Osteoblast (primary cell): ENCODE results near the gene HDAC4. TPM values are rescaled to one million over a fixed set of nuclear protein-coding genes. Genes with fewer than 3 reads are reported as not detected.

Experiments
- DNase-seq: peaks from one replicate; pipeline ENCODE4 v3.0.0; 2011; ENCODE audit warnings: low spot score, mixed read lengths; ENCODE audit not compliant: insufficient read length; ENCODE audit errors: missing footprints
- H2AFZ ChIP-seq: 2 replicates; pipeline ENCODE4 v1.6.0; 2011; ENCODE audit warnings: mild to moderate bottlenecking, low read length
- H3K27ac ChIP-seq: 2 replicates; pipeline ENCODE4 v1.5.1; 2011; ENCODE audit warnings: mild to moderate bottlenecking, low read depth, low read length, moderate library complexity
- H3K27me3 ChIP-seq: 2 replicates; pipeline ENCODE4 v1.6.0; 2012; ENCODE audit warnings: mild to moderate bottlenecking, control low read depth, inconsistent platforms, low read length, moderate library complexity; ENCODE audit not compliant: insufficient read depth
- H3K36me3 ChIP-seq: 2 replicates; pipeline ENCODE4 v1.5.1; 2011; ENCODE audit warnings: mild to moderate bottlenecking, low read length, control low read depth, moderate library complexity; ENCODE audit not compliant: insufficient read depth
- H3K4me1 ChIP-seq: 2 replicates; pipeline ENCODE4 v1.5.1; 2011; ENCODE audit warnings: mild to moderate bottlenecking, low read length, control low read depth, moderate library complexity; ENCODE audit not compliant: insufficient read depth
- H3K4me2 ChIP-seq: 2 replicates; pipeline ENCODE4 v1.6.0; 2011; ENCODE audit warnings: mild to moderate bottlenecking, low read length; ENCODE audit not compliant: insufficient read depth
- H3K4me3 ChIP-seq: fragments of 200-600 bp; sonication (generic); 3 replicates; pipeline ENCODE4 v1.5.1; 2012; ENCODE audit warnings: mild to moderate bottlenecking, low read length, inconsistent platforms; ENCODE audit not compliant: insufficient read depth
- H3K79me2 ChIP-seq: 2 replicates; pipeline ENCODE4 v1.6.0; 2012; ENCODE audit warnings: mild to moderate bottlenecking, low read length, control low read depth, inconsistent platforms; ENCODE audit not compliant: insufficient read depth
- H3K9me3 ChIP-seq: 2 replicates; pipeline ENCODE4 v1.5.1; 2011; ENCODE audit warnings: low read depth, low read length, control low read depth
- H4K20me1 ChIP-seq: 2 replicates; pipeline ENCODE4 v1.6.0; 2012; ENCODE audit warnings: mild to moderate bottlenecking, low read length, control low read depth; ENCODE audit not compliant: insufficient read depth
- CTCF ChIP-seq: IDR thresholded peaks from 2 replicates; pipeline ENCODE4 v1.5.1; 2011; ENCODE audit warnings: mild to moderate bottlenecking, low read depth, low read length, moderate library complexity; ENCODE audit errors: extremely low read depth
- total RNA-seq: library from RNA; depleted of rRNA; stranded (reverse); fragments of >200 nt; gene quantifications from 2 replicates; pipeline ENCODE4 v1.2.3, GENCODE V29; 2012

HDAC4 gene
- total RNA-seq, 1 donor = 30.8 TPM

- no peaks in the 10 kb centered on the region for H3K27me3 ChIP-seq
- no peak overlapping the region for H3K27ac ChIP-seq
- no peak for TF ChIP-seq CTCF
- H3K36me3 ChIP-seq = no peaks in the 10 kb centered on the region
- no peak overlapping the region for H3K4me2 ChIP-seq
- H2AFZ ChIP-seq = no peak overlapping the region
- peaks cover 21% of the 10 kb centered on the region for H4K20me1 ChIP-seq
- H3K79me2 ChIP-seq = peaks cover 4% of the 10 kb centered on the region
- DNase-seq = no peak
- H3K4me1 ChIP-seq = no peaks in the 10 kb centered on the region
- H3K4me3 ChIP-seq = no peak overlapping the region
- H3K9me3 ChIP-seq = no peaks in the 10 kb centered on the region
Observed at GRCh38 chr2:239337122-239337876, 63.5 kb downstream of the HDAC4 start.

- Histone ChIP-seq H4K20me1 (peaks cover 2% of the 10 kb centered on the region), H3K27ac (no peak overlapping the region)
- TF ChIP-seq CTCF = no peak
Observed at GRCh38 chr2:239331560-239331959, 69.3 kb downstream of the HDAC4 start.

GRCh38 chr2:239330836-239331235 is 70.0 kb downstream of the HDAC4 start:
- no peak overlapping the region for H3K4me2 ChIP-seq
- no peak overlapping the region for H3K27ac ChIP-seq
- peaks cover 3% of the 10 kb centered on the region for H3K4me1 ChIP-seq
- no peak for TF ChIP-seq CTCF
- H3K4me3 ChIP-seq = no peak overlapping the region
- DNase-seq = no peak
- H3K79me2 ChIP-seq = peaks cover 13% of the 10 kb centered on the region
- H3K36me3 ChIP-seq = no peaks in the 10 kb centered on the region
- H3K27me3 ChIP-seq = no peaks in the 10 kb centered on the region
- H3K9me3 ChIP-seq = no peaks in the 10 kb centered on the region
- no peak overlapping the region for H2AFZ ChIP-seq
- peaks cover under 1% of the 10 kb centered on the region for H4K20me1 ChIP-seq

More at GRCh38 chr2:239331560-239331959, 69.3 kb downstream of the HDAC4 start:
- no peaks in the 10 kb centered on the region for H3K9me3 ChIP-seq
- H3K79me2 ChIP-seq = peaks cover 13% of the 10 kb centered on the region
- no peaks in the 10 kb centered on the region for H3K36me3 ChIP-seq
- no peak overlapping the region for H2AFZ ChIP-seq
- H3K27me3 ChIP-seq = no peaks in the 10 kb centered on the region
- DNase-seq = no peak
- peaks cover 3% of the 10 kb centered on the region for H3K4me1 ChIP-seq
- H3K4me3 ChIP-seq = no peak overlapping the region
- H3K4me2 ChIP-seq = no peak overlapping the region

GRCh38 chr2:239329972-239330572 is 70.7 kb downstream of the HDAC4 start:
- H3K27me3 ChIP-seq = no peaks in the 10 kb centered on the region
- H3K4me3 ChIP-seq = no peak overlapping the region
- H3K4me1 ChIP-seq = peaks cover 3% of the 10 kb centered on the region
- no peaks in the 10 kb centered on the region for H3K36me3 ChIP-seq
- no peak overlapping the region for H2AFZ ChIP-seq
- TF ChIP-seq CTCF = no peak
- no peak overlapping the region for H3K27ac ChIP-seq
- DNase-seq = no peak
- H3K4me2 ChIP-seq = no peak overlapping the region
- no peaks in the 10 kb centered on the region for H3K9me3 ChIP-seq
- no peaks in the 10 kb centered on the region for H4K20me1 ChIP-seq
- H3K79me2 ChIP-seq = peaks cover 13% of the 10 kb centered on the region
